A549 treated with RU486 at 1 μM for 4 hours (cell line): Measurements from ENCODE around the gene CRX. TPM values are rescaled to one million over a fixed set of nuclear protein-coding genes. Genes with fewer than 3 reads are reported as not detected.

ENCODE experiments used
- total RNA-seq: library from RNA; stranded (reverse); fragments of 200-300 nt; extraction: Qiagen RNA extraction; gene quantifications from 5 replicates; pipeline ENCODE4 v1.2.3, GENCODE V29; 2022; ENCODE audit warnings: low read depth

CRX gene
- not detected in 5 replicates for total RNA-seq

GRCh38 chr19:47821460-47822020, at the start of gene CRX:
Gene CRX (plus strand): TSS chr19:47821937. CDS start chr19:47834444, 12,507 bp downstream.

GRCh38 chr19:47778049-47778953, 43.4 kb upstream of the CRX start, which contains the start of gene SELENOW:
Gene SELENOW (plus strand): TSS chr19:47778703. CDS start chr19:47778786, 83 bp downstream.

GRCh38 chr19:47804451-47804850, 17.3 kb upstream of the CRX start, which contains the start of gene TPRX1:
Gene TPRX1 (minus strand): TSS chr19:47804551. CDS start chr19:47804539, 12 bp downstream.

GRCh38 chr19:47858646-47859285, 37.0 kb downstream of the CRX start, which contains the start of gene TPRX2:
Gene TPRX2 (plus strand): TSS chr19:47859235. CDS start chr19:47859247, 12 bp downstream.

GRCh38 chr19:47886010-47886559, 64.3 kb downstream of the CRX start, which contains the start of gene SULT2A1:
Gene SULT2A1 (minus strand): TSS chr19:47886315. CDS start chr19:47886257, 58 bp downstream.

Other genes with a start within 250 kb of the CRX start
- not detected in 5 replicates for gene ZNF541, start 248.8 kb upstream of the CRX start, total RNA-seq
- gene BICRA, start 212.8 kb upstream of the CRX start, total RNA-seq: 10.4 to 16.1 TPM (median 13.6 TPM) in 5 replicates
- 107 to 145 TPM (median 121 TPM) in 5 replicates for gene EHD2, start 108.5 kb upstream of the CRX start, total RNA-seq
- 248 to 294 TPM (median 261 TPM) in 5 replicates for gene NOP53, start 76.4 kb upstream of the CRX start, total RNA-seq
- 88.7 to 160 TPM (median 151 TPM) in 5 replicates for gene SELENOW, start 43.2 kb upstream of the CRX start, total RNA-seq
- not detected in 5 replicates for gene TPRX1, start 17.4 kb upstream of the CRX start, total RNA-seq
- gene TPRX2, start 37.3 kb downstream of the CRX start, total RNA-seq: not detected in 5 replicates
- not detected in 5 replicates for gene SULT2A1, start 64.4 kb downstream of the CRX start, total RNA-seq
- gene BSPH1, start 170.2 kb downstream of the CRX start, total RNA-seq: not detected in 5 replicates
- gene ELSPBP1, start 172.7 kb downstream of the CRX start, total RNA-seq: not detected in 5 replicates
- not detected in 5 replicates for gene CABP5, start 222.1 kb downstream of the CRX start, total RNA-seq